ENCODE results near the gene AFDN. TPM values are rescaled to one million over a fixed set of nuclear protein-coding genes. Genes with fewer than 3 reads are reported as not detected.

AFDN gene
- total and polyA plus RNA-seq, 2 donors (not counting 1 experiment from before 2014, with no cell fraction given), result 21.0 to 57.1 TPM

DNA sequence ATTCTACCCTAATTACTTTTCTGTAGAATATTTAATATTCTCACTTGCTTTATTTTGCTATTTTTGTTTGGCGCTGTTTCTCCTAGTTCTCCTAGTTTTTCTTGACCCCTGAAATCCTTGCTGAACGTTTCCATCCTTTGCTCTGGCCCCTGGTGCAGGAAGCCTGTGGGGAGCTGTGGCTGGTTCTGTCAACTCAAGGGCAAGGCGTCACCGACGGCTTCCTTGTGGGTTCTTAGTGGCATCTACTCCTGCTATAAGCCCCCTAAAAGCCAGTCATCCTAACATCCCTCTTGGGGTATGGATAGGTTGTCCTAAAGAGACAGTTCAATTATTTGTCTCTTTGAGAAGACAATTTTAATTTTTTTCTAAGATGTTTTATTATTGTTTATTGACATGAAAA lies 133.9 kb downstream of the AFDN start:
- TF ChIP-seq EZH2 (IDR thresholded peaks at IDR 0.05; ENCODE audit: low read length, missing control alignments), result no peak
- TF ChIP-seq, protein P1, sequence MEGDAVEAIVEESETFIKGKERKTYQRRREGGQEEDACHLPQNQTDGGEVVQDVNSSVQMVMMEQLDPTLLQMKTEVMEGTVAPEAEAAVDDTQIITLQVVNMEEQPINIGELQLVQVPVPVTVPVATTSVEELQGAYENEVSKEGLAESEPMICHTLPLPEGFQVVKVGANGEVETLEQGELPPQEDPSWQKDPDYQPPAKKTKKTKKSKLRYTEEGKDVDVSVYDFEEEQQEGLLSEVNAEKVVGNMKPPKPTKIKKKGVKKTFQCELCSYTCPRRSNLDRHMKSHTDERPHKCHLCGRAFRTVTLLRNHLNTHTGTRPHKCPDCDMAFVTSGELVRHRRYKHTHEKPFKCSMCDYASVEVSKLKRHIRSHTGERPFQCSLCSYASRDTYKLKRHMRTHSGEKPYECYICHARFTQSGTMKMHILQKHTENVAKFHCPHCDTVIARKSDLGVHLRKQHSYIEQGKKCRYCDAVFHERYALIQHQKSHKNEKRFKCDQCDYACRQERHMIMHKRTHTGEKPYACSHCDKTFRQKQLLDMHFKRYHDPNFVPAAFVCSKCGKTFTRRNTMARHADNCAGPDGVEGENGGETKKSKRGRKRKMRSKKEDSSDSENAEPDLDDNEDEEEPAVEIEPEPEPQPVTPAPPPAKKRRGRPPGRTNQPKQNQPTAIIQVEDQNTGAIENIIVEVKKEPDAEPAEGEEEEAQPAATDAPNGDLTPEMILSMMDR (conservative IDR thresholded peaks at IDR 0.05 in 1 of 2, IDR thresholded peaks at IDR 0.05 in 1 of 2; ENCODE audit: low read depth in 1 of 2, low read length in 2 of 2), result no peak
- no peak overlapping the region for H3K9ac ChIP-seq (ENCODE audit: insufficient read depth, low read length)
- no peaks in the 10 kb centered on the region for H3K36me3 ChIP-seq (ENCODE audit: control insufficient read depth, insufficient read depth, low read length)
- H3K27ac ChIP-seq (ENCODE audit: insufficient read depth, low read length), result no peak overlapping the region
- no peaks in the 10 kb centered on the region for H3K9me3 ChIP-seq (ENCODE audit: control insufficient read depth, insufficient read depth, low read depth, low read length)
- H3K27me3 ChIP-seq (ENCODE audit: control insufficient read depth, insufficient read depth, low read length), result no peaks in the 10 kb centered on the region
- H4K20me1 ChIP-seq (ENCODE audit: control insufficient read depth, extremely low read depth, insufficient read depth, low read length), result no peaks in the 10 kb centered on the region
- no peak overlapping the region for H3K4me2 ChIP-seq (ENCODE audit: extremely low read depth, insufficient read depth, low read length)
- DNase-seq (ENCODE audit: low read depth in 2 of 2), result no peak
- H2AFZ ChIP-seq (ENCODE audit: low read length), result no peak overlapping the region
- no peaks in the 10 kb centered on the region for H3K79me2 ChIP-seq (ENCODE audit: control insufficient read depth, insufficient read depth, low read length)
- no peak overlapping the region for H3K4me3 ChIP-seq (replicated peaks in 1 of 4; ENCODE audit: control extremely low read depth in 1 of 4, insufficient read depth in 1 of 4, low read depth in 3 of 4, low read length in 4 of 4)
- no peaks in the 10 kb centered on the region for H3K4me1 ChIP-seq (ENCODE audit: control insufficient read depth, extremely low read depth, insufficient read depth, low read length)

DNA sequence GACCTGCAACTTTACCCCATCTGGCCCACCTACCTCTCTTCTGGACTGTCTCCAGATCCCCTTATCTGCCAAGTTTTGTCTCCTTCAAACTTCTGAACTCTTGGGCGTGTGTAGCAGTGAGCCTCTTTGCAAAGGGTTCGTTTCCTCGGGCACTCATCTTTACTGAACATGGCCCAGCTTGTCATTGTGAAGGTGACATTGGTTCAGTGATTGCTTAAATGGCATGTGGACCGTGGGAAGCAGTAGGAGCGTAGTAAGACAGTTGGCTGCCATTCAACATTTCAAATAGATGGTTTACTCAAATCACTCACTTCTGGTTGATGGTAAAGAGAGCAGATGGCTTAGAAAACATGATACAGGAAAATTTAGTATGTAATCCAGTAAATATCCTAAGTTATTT lies 136.0 kb downstream of the AFDN start:
- H3K79me2 ChIP-seq (ENCODE audit: control insufficient read depth, insufficient read depth, low read length), result no peaks in the 10 kb centered on the region
- DNase-seq (ENCODE audit: low read depth in 2 of 2), result no peak
- H3K4me3 ChIP-seq (replicated peaks in 1 of 4; ENCODE audit: control extremely low read depth in 1 of 4, insufficient read depth in 1 of 4, low read depth in 3 of 4, low read length in 4 of 4), result no peak overlapping the region
- TF ChIP-seq, protein P1 (conservative IDR thresholded peaks at IDR 0.05 in 1 of 2, IDR thresholded peaks at IDR 0.05 in 1 of 2; ENCODE audit: low read depth in 1 of 2, low read length in 2 of 2), result no peak
- no peak for TF ChIP-seq EZH2 (IDR thresholded peaks at IDR 0.05; ENCODE audit: low read length, missing control alignments)
- H3K27me3 ChIP-seq (ENCODE audit: control insufficient read depth, insufficient read depth, low read length), result no peaks in the 10 kb centered on the region
- no peaks in the 10 kb centered on the region for H3K9me3 ChIP-seq (ENCODE audit: control insufficient read depth, insufficient read depth, low read depth, low read length)
- H3K27ac ChIP-seq (ENCODE audit: insufficient read depth, low read length), result no peak overlapping the region
- no peak overlapping the region for H3K9ac ChIP-seq (ENCODE audit: insufficient read depth, low read length)
- peaks cover 3% of the 10 kb centered on the region for H3K36me3 ChIP-seq (ENCODE audit: control insufficient read depth, insufficient read depth, low read length)
- H3K4me1 ChIP-seq (ENCODE audit: control insufficient read depth, extremely low read depth, insufficient read depth, low read length), result no peaks in the 10 kb centered on the region
- no peak overlapping the region for H2AFZ ChIP-seq (ENCODE audit: low read length)
- H3K4me2 ChIP-seq (ENCODE audit: extremely low read depth, insufficient read depth, low read length), result no peak overlapping the region
- H4K20me1 ChIP-seq (ENCODE audit: control insufficient read depth, extremely low read depth, insufficient read depth, low read length), result no peaks in the 10 kb centered on the region

DNA sequence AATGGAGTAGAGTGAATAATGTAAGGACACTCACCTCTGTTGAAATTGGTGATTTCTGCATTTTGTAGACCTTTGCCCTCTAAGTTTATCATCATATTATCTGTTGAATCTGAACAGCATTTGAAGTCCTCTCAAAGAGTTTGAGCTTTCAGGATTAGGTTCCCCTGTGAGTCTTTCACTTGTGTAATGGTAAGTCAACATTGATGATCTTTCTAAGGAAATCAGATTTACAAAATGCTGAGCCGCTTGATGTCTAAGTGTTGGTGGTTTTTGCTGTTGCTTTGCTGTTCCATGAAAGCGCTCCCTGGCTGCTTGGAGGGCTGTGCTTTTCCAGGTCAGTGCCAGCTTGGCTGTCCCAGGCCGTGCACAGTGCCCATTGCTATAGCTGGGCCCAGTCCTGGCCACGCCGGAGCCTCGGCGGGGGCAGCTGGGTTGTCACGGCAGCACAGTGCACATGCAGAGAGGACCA lies 136.9 kb downstream of the AFDN start:
- Histone ChIP-seq H3K36me3 (ENCODE audit: control insufficient read depth, insufficient read depth, low read length) (peaks cover 3% of the 10 kb centered on the region), H4K20me1 (ENCODE audit: control insufficient read depth, extremely low read depth, insufficient read depth, low read length) (no peaks in the 10 kb centered on the region), H3K79me2 (ENCODE audit: control insufficient read depth, insufficient read depth, low read length) (no peaks in the 10 kb centered on the region), H3K4me3 (replicated peaks in 1 of 4; ENCODE audit: control extremely low read depth in 1 of 4, insufficient read depth in 1 of 4, low read depth in 3 of 4, low read length in 4 of 4) (no peak overlapping the region), H3K4me2 (ENCODE audit: extremely low read depth, insufficient read depth, low read length) (no peak overlapping the region), H3K27me3 (ENCODE audit: control insufficient read depth, insufficient read depth, low read length) (no peaks in the 10 kb centered on the region), H3K4me1 (ENCODE audit: control insufficient read depth, extremely low read depth, insufficient read depth, low read length) (no peaks in the 10 kb centered on the region), H3K9ac (ENCODE audit: insufficient read depth, low read length) (no peak overlapping the region), H3K9me3 (ENCODE audit: control insufficient read depth, insufficient read depth, low read depth, low read length) (no peaks in the 10 kb centered on the region), H2AFZ (ENCODE audit: low read length) (no peak overlapping the region), H3K27ac (ENCODE audit: insufficient read depth, low read length) (no peak overlapping the region)
- no peak for TF ChIP-seq EZH2 (IDR thresholded peaks at IDR 0.05; ENCODE audit: low read length, missing control alignments)
- TF ChIP-seq, protein P1 (conservative IDR thresholded peaks at IDR 0.05 in 1 of 2, IDR thresholded peaks at IDR 0.05 in 1 of 2; ENCODE audit: low read depth in 1 of 2, low read length in 2 of 2), result no peak
- no peak for DNase-seq (ENCODE audit: low read depth in 2 of 2)
